ENCODE measurements around the gene GRAMD4.

The GRAMD4 gene

GRCh38 chr22:46672731-46673130 lies 52.5 kb downstream of the GRAMD4 start:
- peaks cover 12% of the 10 kb centered on the region for H3K36me3 ChIP-seq (ENCODE audit: insufficient read depth, low read length)
- no peaks in the 10 kb centered on the region for H3K9me3 ChIP-seq (ENCODE audit: insufficient read depth, low read depth, low read length)
- H3K27me3 ChIP-seq (ENCODE audit: insufficient read depth, low read length), result no peaks in the 10 kb centered on the region
- no peak overlapping the region for H3K4me3 ChIP-seq (ENCODE audit: low read length)
- no peaks in the 10 kb centered on the region for H3K4me1 ChIP-seq (ENCODE audit: insufficient read depth, low read length)
- H3K27ac ChIP-seq (ENCODE audit: low read depth, low read length), result no peak overlapping the region
- WGBS, result 95% methylated on average over 18 of the region's 18 CpGs
- no peak overlapping the region for H3K9ac ChIP-seq (ENCODE audit: low read depth, low read length)

- Histone ChIP-seq H3K4me3 (ENCODE audit: low read length) (no peak overlapping the region), H3K27ac (ENCODE audit: low read depth, low read length) (no peak overlapping the region), H3K9me3 (ENCODE audit: insufficient read depth, low read depth, low read length) (no peaks in the 10 kb centered on the region), H3K36me3 (ENCODE audit: insufficient read depth, low read length) (peaks cover 12% of the 10 kb centered on the region), H3K9ac (ENCODE audit: low read depth, low read length) (no peak overlapping the region; the same call in 1 of the 2 replicates), H3K4me1 (ENCODE audit: insufficient read depth, low read length) (no peaks in the 10 kb centered on the region), H3K27me3 (ENCODE audit: insufficient read depth, low read length) (no peaks in the 10 kb centered on the region)
- 90% methylated on average over 10 of the region's 10 CpGs for WGBS
These were observed 53.0 kb downstream of the GRAMD4 start for GRCh38 chr22:46673205-46673604.

- 91% methylated on average over 32 of the region's 32 CpGs for WGBS
- Histone ChIP-seq H3K36me3 (ENCODE audit: insufficient read depth, low read length) (peaks cover 11% of the 10 kb centered on the region), H3K9me3 (ENCODE audit: insufficient read depth, low read depth, low read length) (no peaks in the 10 kb centered on the region), H3K4me1 (ENCODE audit: insufficient read depth, low read length) (no peaks in the 10 kb centered on the region), H3K27ac (ENCODE audit: low read depth, low read length) (no peak overlapping the region), H3K4me3 (ENCODE audit: low read length) (no peak overlapping the region), H3K27me3 (ENCODE audit: insufficient read depth, low read length) (no peaks in the 10 kb centered on the region), H3K9ac (ENCODE audit: low read depth, low read length) (no peak overlapping the region)
These were observed 53.6 kb downstream of the GRAMD4 start for GRCh38 chr22:46673662-46674236.

- 96% methylated on average over 19 of the region's 19 CpGs for WGBS
- H3K27me3 ChIP-seq (ENCODE audit: insufficient read depth, low read length), result no peaks in the 10 kb centered on the region
- H3K4me3 ChIP-seq (ENCODE audit: low read length), result no peak overlapping the region
- H3K27ac ChIP-seq (ENCODE audit: low read depth, low read length), result no peak overlapping the region
- no peaks in the 10 kb centered on the region for H3K9me3 ChIP-seq (ENCODE audit: insufficient read depth, low read depth, low read length)
- H3K36me3 ChIP-seq (ENCODE audit: insufficient read depth, low read length), result 0 out of 2 replicates have a peak, but pooled peaks cover 6% of the 10 kb centered on the region
- no peaks in the 10 kb centered on the region for H3K4me1 ChIP-seq (ENCODE audit: insufficient read depth, low read length)
- H3K9ac ChIP-seq (ENCODE audit: low read depth, low read length), result no peak overlapping the region
These were observed 54.2 kb downstream of the GRAMD4 start for GRCh38 chr22:46674367-46674781.

- Histone ChIP-seq H3K9me3 (ENCODE audit: insufficient read depth, low read depth, low read length) (no peaks in the 10 kb centered on the region), H3K4me1 (ENCODE audit: insufficient read depth, low read length) (no peaks in the 10 kb centered on the region), H3K36me3 (ENCODE audit: insufficient read depth, low read length) (0 out of 2 replicates have a peak, but pooled peaks cover 6% of the 10 kb centered on the region), H3K27me3 (ENCODE audit: insufficient read depth, low read length) (no peaks in the 10 kb centered on the region), H3K9ac (ENCODE audit: low read depth, low read length) (no peak overlapping the region), H3K4me3 (ENCODE audit: low read length) (no peak overlapping the region), H3K27ac (ENCODE audit: low read depth, low read length) (no peak overlapping the region)
- WGBS, result 92% methylated on average over 11 of the region's 11 CpGs
These were observed 54.7 kb downstream of the GRAMD4 start for GRCh38 chr22:46674906-46675305.

- Histone ChIP-seq H3K27me3 (ENCODE audit: insufficient read depth, low read length) (no peaks in the 10 kb centered on the region), H3K27ac (ENCODE audit: low read depth, low read length) (no peak overlapping the region), H3K9ac (ENCODE audit: low read depth, low read length) (no peak overlapping the region), H3K9me3 (ENCODE audit: insufficient read depth, low read depth, low read length) (no peaks in the 10 kb centered on the region), H3K4me1 (ENCODE audit: insufficient read depth, low read length) (no peaks in the 10 kb centered on the region), H3K4me3 (ENCODE audit: low read length) (no peak overlapping the region), H3K36me3 (ENCODE audit: insufficient read depth, low read length) (0 out of 2 replicates have a peak, but pooled peaks cover 6% of the 10 kb centered on the region)
- WGBS, result 93% methylated on average over 13 of the region's 13 CpGs
These were observed 55.3 kb downstream of the GRAMD4 start for GRCh38 chr22:46675479-46675878.

- WGBS, result 89% methylated on average over 16 of the region's 16 CpGs
- no peaks in the 10 kb centered on the region for H3K4me1 ChIP-seq (ENCODE audit: insufficient read depth, low read length)
- 0 out of 2 replicates have a peak, but pooled peaks cover 6% of the 10 kb centered on the region for H3K36me3 ChIP-seq (ENCODE audit: insufficient read depth, low read length)
- no peaks in the 10 kb centered on the region for H3K9me3 ChIP-seq (ENCODE audit: insufficient read depth, low read depth, low read length)
- no peak overlapping the region for H3K4me3 ChIP-seq (ENCODE audit: low read length)
- H3K27ac ChIP-seq (ENCODE audit: low read depth, low read length), result no peak overlapping the region
- no peak overlapping the region for H3K9ac ChIP-seq (ENCODE audit: low read depth, low read length)
- H3K27me3 ChIP-seq (ENCODE audit: insufficient read depth, low read length), result no peaks in the 10 kb centered on the region
These were observed 55.8 kb downstream of the GRAMD4 start for GRCh38 chr22:46675938-46676337.

- Histone ChIP-seq H3K9ac (ENCODE audit: low read depth, low read length) (no peak overlapping the region), H3K36me3 (ENCODE audit: insufficient read depth, low read length) (0 out of 2 replicates have a peak, but pooled peaks cover 6% of the 10 kb centered on the region)
- 93% methylated on average over 15 of the region's 15 CpGs for WGBS
These were observed 56.3 kb downstream of the GRAMD4 start for GRCh38 chr22:46676479-46676878.

GRCh38 chr22:46676881-46677280 lies 56.7 kb downstream of the GRAMD4 start:
- 0 out of 2 replicates have a peak, but pooled peaks cover 6% of the 10 kb centered on the region for H3K36me3 ChIP-seq (ENCODE audit: insufficient read depth, low read length)
- H3K9ac ChIP-seq (ENCODE audit: low read depth, low read length), result no peak overlapping the region
- no peak overlapping the region for H3K27ac ChIP-seq (ENCODE audit: low read depth, low read length)
- 96% methylated on average over 14 of the region's 14 CpGs for WGBS
- no peak overlapping the region for H3K4me3 ChIP-seq (ENCODE audit: low read length)
- H3K9me3 ChIP-seq (ENCODE audit: insufficient read depth, low read depth, low read length), result no peaks in the 10 kb centered on the region
- H3K27me3 ChIP-seq (ENCODE audit: insufficient read depth, low read length), result no peaks in the 10 kb centered on the region
- H3K4me1 ChIP-seq (ENCODE audit: insufficient read depth, low read length), result no peaks in the 10 kb centered on the region

More at GRCh38 chr22:46676479-46676878, 56.3 kb downstream of the GRAMD4 start:
- no peaks in the 10 kb centered on the region for H3K9me3 ChIP-seq (ENCODE audit: insufficient read depth, low read depth, low read length)
- no peak overlapping the region for H3K4me3 ChIP-seq (ENCODE audit: low read length)
- no peak overlapping the region for H3K27ac ChIP-seq (ENCODE audit: low read depth, low read length)
- no peaks in the 10 kb centered on the region for H3K4me1 ChIP-seq (ENCODE audit: insufficient read depth, low read length)
- H3K27me3 ChIP-seq (ENCODE audit: insufficient read depth, low read length), result no peaks in the 10 kb centered on the region

- H3K9me3 ChIP-seq (ENCODE audit: insufficient read depth, low read depth, low read length), result no peaks in the 10 kb centered on the region
- H3K36me3 ChIP-seq (ENCODE audit: insufficient read depth, low read length), result 0 out of 2 replicates have a peak, but pooled peaks cover 6% of the 10 kb centered on the region
- 94% methylated on average over 28 of the region's 28 CpGs for WGBS
- no peak overlapping the region for H3K27ac ChIP-seq (ENCODE audit: low read depth, low read length)
- no peak overlapping the region for H3K4me3 ChIP-seq (ENCODE audit: low read length)
- no peaks in the 10 kb centered on the region for H3K4me1 ChIP-seq (ENCODE audit: insufficient read depth, low read length)
- no peak overlapping the region for H3K9ac ChIP-seq (ENCODE audit: low read depth, low read length)
- no peaks in the 10 kb centered on the region for H3K27me3 ChIP-seq (ENCODE audit: insufficient read depth, low read length)
These were observed 57.3 kb downstream of the GRAMD4 start for GRCh38 chr22:46677323-46678002.

- no peak overlapping the region for H3K4me3 ChIP-seq (ENCODE audit: low read length)
- H3K27me3 ChIP-seq (ENCODE audit: insufficient read depth, low read length), result no peaks in the 10 kb centered on the region
- no peak overlapping the region for H3K9ac ChIP-seq (ENCODE audit: low read depth, low read length)
- no peaks in the 10 kb centered on the region for H3K4me1 ChIP-seq (ENCODE audit: insufficient read depth, low read length)
- no peak overlapping the region for H3K27ac ChIP-seq (ENCODE audit: low read depth, low read length)
- H3K9me3 ChIP-seq (ENCODE audit: insufficient read depth, low read depth, low read length), result no peaks in the 10 kb centered on the region
- 0 out of 2 replicates have a peak, but pooled peaks cover 6% of the 10 kb centered on the region for H3K36me3 ChIP-seq (ENCODE audit: insufficient read depth, low read length)
- WGBS, result 92% methylated on average over 31 of the region's 31 CpGs
These were observed 57.9 kb downstream of the GRAMD4 start for GRCh38 chr22:46678003-46678657.
